ENCODE results near the gene TRAF2. TPM values are rescaled to one million over a fixed set of nuclear protein-coding genes. Genes with fewer than 3 reads are reported as not detected.

TRAF2 gene
- total and polyA plus RNA-seq, 9 of the 15 experiments (the other 6 are each of a cell fraction or from before 2014, with no cell fraction given): 0.24 to 45.2 (median 18.0) TPM

DNA sequence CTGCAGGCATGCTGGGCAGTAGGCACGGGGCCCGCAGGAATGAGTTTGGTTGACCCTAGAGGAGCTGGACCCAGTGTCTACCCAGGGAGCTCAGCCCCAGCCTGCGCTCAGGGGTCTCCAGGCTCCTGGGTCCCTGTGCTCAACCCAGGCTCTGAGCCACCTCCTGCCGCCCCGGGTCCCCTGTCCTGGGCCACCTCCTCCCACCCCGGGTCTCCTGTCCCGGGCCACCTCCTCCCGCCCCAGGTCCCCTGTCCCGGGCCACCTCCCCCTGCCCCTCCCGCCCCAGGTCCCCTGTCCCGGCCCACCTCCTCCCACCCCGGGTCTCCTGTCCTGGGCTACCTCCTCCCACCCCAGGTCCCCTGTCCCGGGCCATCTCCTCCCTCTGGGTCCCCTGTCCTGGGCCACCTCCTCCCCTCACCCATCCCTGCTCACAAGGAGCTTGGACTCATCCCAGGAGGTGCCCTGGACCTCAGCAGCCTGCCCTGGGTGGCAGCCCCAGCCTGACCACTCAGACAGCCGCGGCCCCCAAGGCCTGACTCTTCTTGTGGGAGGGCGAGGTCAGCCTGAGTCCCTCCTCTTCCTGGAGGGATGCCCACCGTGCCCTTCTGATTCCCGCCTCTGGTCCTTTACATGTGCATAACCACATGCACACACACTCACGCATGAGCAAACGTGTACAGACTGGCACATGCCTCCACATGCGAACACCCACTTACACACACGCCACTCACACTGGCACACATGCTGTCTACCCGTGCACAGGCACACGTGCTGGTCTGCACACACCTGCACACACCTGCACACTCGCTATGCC lies 68.2 kb downstream of the TRAF2 start:
- Histone ChIP-seq H3K27me3 (ENCODE audit: control insufficient read depth in 2 of 2, insufficient read depth in 2 of 2, low read length in 2 of 2) (peaks cover 2 to 7% of the 10 kb centered on the region in 2 experiments; a peak in 3 of 5 replicates), H2AFZ (ENCODE audit: low read depth, low read length) (no peak overlapping the region), H3K27ac (ENCODE audit: extremely low read depth, low read depth, low read length) (no peak overlapping the region), H3K36me3 (ENCODE audit: control insufficient read depth, insufficient read depth, low read length) (no peaks in the 10 kb centered on the region), H3K9me1 (ENCODE audit: control insufficient read depth, insufficient read depth, low read length) (no peaks in the 10 kb centered on the region), H3K9ac (ENCODE audit: insufficient read depth in 1 of 2, low read depth in 2 of 2, low read length in 2 of 2) (no peak overlapping the region), H4K20me1 (replicated peaks; ENCODE audit: control insufficient read depth, insufficient read depth, low read length) (0 out of 2 replicates have a peak, but pooled peaks cover 4% of the 10 kb centered on the region), H3K9me3 (replicated peaks; ENCODE audit: control insufficient read depth, insufficient read depth, low read depth, low read length) (no peaks in the 10 kb centered on the region), H3K79me2 (ENCODE audit: control insufficient read depth, insufficient read depth, low read length) (no peaks in the 10 kb centered on the region), H3K4me1 (replicated peaks in 1 of 2; ENCODE audit: control insufficient read depth in 2 of 2, insufficient read depth in 2 of 2, low read length in 2 of 2) (peaks cover 0 to 65% of the 10 kb centered on the region in 2 experiments; a peak in 4 of 5 replicates), H3K4me3 (no peak overlapping the region), H3K4me2 (ENCODE audit: insufficient read depth, low read length) (no peak overlapping the region)
- in situ Hi-C loops (cut with MboI): no loop called here
- 9% methylated on average over 13 of the region's 25 CpGs for WGBS (ENCODE audit: insufficient coverage, low coverage, missing lambda C conversion rate)
- intact Hi-C loops (cut with micrococcal nuclease): no loop called here
- no peak for FAIRE-seq
- no peak for DNase-seq (ENCODE audit: extremely low read depth in 1 of 4, low spot score in 3 of 4)
- TF ChIP-seq ELK1 (CRISPR knock-in tag; IDR thresholded peaks at IDR 0.05): no peak
- no peak for TF ChIP-seq ELK3 (CRISPR knock-in tag; IDR thresholded peaks at IDR 0.05)
- no peak for TF ChIP-seq ZBTB8A (IDR thresholded peaks at IDR 0.05; ENCODE audit: partially characterized antibody)
- TF ChIP-seq, protein P1, sequence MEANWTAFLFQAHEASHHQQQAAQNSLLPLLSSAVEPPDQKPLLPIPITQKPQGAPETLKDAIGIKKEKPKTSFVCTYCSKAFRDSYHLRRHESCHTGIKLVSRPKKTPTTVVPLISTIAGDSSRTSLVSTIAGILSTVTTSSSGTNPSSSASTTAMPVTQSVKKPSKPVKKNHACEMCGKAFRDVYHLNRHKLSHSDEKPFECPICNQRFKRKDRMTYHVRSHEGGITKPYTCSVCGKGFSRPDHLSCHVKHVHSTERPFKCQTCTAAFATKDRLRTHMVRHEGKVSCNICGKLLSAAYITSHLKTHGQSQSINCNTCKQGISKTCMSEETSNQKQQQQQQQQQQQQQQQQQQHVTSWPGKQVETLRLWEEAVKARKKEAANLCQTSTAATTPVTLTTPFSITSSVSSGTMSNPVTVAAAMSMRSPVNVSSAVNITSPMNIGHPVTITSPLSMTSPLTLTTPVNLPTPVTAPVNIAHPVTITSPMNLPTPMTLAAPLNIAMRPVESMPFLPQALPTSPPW (CRISPR knock-in tag; IDR thresholded peaks at IDR 0.05): no peak
- TF ChIP-seq ZNF347 (CRISPR knock-in tag; IDR thresholded peaks at IDR 0.05; ENCODE audit: low read depth): no peak
- no peak for TF ChIP-seq ZNF76 (CRISPR knock-in tag; IDR thresholded peaks at IDR 0.05; ENCODE audit: borderline replicate concordance)
- TF ChIP-seq TRIM28 (IDR thresholded peaks at IDR 0.05): no peak
- TF ChIP-seq, protein P2, sequence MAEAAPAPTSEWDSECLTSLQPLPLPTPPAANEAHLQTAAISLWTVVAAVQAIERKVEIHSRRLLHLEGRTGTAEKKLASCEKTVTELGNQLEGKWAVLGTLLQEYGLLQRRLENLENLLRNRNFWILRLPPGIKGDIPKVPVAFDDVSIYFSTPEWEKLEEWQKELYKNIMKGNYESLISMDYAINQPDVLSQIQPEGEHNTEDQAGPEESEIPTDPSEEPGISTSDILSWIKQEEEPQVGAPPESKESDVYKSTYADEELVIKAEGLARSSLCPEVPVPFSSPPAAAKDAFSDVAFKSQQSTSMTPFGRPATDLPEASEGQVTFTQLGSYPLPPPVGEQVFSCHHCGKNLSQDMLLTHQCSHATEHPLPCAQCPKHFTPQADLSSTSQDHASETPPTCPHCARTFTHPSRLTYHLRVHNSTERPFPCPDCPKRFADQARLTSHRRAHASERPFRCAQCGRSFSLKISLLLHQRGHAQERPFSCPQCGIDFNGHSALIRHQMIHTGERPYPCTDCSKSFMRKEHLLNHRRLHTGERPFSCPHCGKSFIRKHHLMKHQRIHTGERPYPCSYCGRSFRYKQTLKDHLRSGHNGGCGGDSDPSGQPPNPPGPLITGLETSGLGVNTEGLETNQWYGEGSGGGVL (CRISPR knock-in tag; IDR thresholded peaks at IDR 0.05): no peak
- TF ChIP-seq FUS (optimal IDR thresholded peaks at IDR 0.05; ENCODE audit: low read depth, low read length): no peak
- no peak for TF ChIP-seq ZNF830 (CRISPR knock-in tag; IDR thresholded peaks at IDR 0.05)
- TF ChIP-seq TCF3 (CRISPR knock-in tag; IDR thresholded peaks at IDR 0.05): no peak
- TF ChIP-seq KDM4B (IDR thresholded peaks at IDR 0.05; ENCODE audit: borderline replicate concordance in 2 of 2, low read depth in 1 of 2): no peak
- TF ChIP-seq USF2 (CRISPR knock-in tag; IDR thresholded peaks at IDR 0.05): no peak
- ATAC-seq: no peak
- ChIA-PET POLR2A (interaction anchor here (1.0 kb wide), 1 partner anchor 19 kb away, joined by 6 read pairs; no protein-coding TSS in a partner anchor), CTCF (ENCODE audit: low intra/inter-chr PET ratio) (no interaction called here)
- no TSS peak for BruUV-seq (replicated peaks)
